Caco-2 (cell line): ENCODE results near the gene WWOX. TPM values are rescaled to one million over a fixed set of nuclear protein-coding genes. Genes with fewer than 3 reads are reported as not detected.

ENCODE experiments used
- BruUV-seq: library from RNA; stranded (reverse); fragments of 400-500 nt; replicated peaks from 2 replicates; lab custom pipeline; 2021; lab: Mats Ljungman, UMichigan
- CTCF ChIA-PET: fragments of 300-600 bp; sonication (Branson Sonifier 250); formaldehyde crosslinking; loops from one replicate; lab custom pipeline; 2022; ENCODE audit warnings: antibody characterized with exemption; lab: Charles Lee
- POLR2A ChIA-PET: fragments of 300-600 bp; sonication (Branson Sonifier 250); formaldehyde crosslinking; loops from one replicate; lab custom pipeline; 2022; ENCODE audit warnings: antibody characterized with exemption; lab: Charles Lee
- DNase-seq, 2 experiments: peaks; one replicate each; pipeline versions ENCODE4 v3.0.0 to v3.0.0-alpha.2; 2020 to 2022
- H3K27me3 ChIP-seq: replicated peaks from 2 replicates; pipeline ENCODE4 v1.6.0; 2011; ENCODE audit warnings: low read length; ENCODE audit not compliant: control insufficient read depth, insufficient read depth
- H3K36me3 ChIP-seq: 2 replicates; pipeline ENCODE4 v1.5.1; 2011; ENCODE audit warnings: low read length; ENCODE audit not compliant: control insufficient read depth, insufficient read depth
- H3K4me1 ChIP-seq: fragments of 250-450 bp; sonication (Bioruptor Pico); 2 replicates; pipeline ENCODE4 v1.5.1; 2020; ENCODE audit warnings: mild to moderate bottlenecking
- H3K4me3 ChIP-seq: 2 replicates; pipeline ENCODE4 v1.5.1; 2011; ENCODE audit warnings: low read depth, mild to moderate bottlenecking, control low read depth, low read length
- H3K9me3 ChIP-seq: fragments of 250-450 bp; sonication (Bioruptor Pico); 2 replicates; pipeline ENCODE4 v1.5.1; 2020; ENCODE audit warnings: mild to moderate bottlenecking, moderate library complexity
- H3K27ac Mint-ChIP-seq: one replicate; pipeline ENCODE4 v1.8.0; 2022; ENCODE audit warnings: mixed read lengths; ENCODE audit not compliant: unreplicated experiment
- H3K27me3 Mint-ChIP-seq: one replicate; pipeline ENCODE4 v1.8.0; 2022; ENCODE audit warnings: mixed read lengths; ENCODE audit not compliant: insufficient read depth, unreplicated experiment
- H3K36me3 Mint-ChIP-seq: one replicate; pipeline ENCODE4 v1.8.0; 2022; ENCODE audit warnings: mild to moderate bottlenecking, mixed read lengths; ENCODE audit not compliant: insufficient read depth, unreplicated experiment
- H3K4me1 Mint-ChIP-seq: one replicate; pipeline ENCODE4 v1.8.0; 2022; ENCODE audit warnings: low read depth, mixed read lengths; ENCODE audit not compliant: unreplicated experiment
- H3K4me3 Mint-ChIP-seq: one replicate; pipeline ENCODE4 v1.8.0; 2022; ENCODE audit warnings: mild to moderate bottlenecking, moderate library complexity, mixed read lengths; ENCODE audit not compliant: unreplicated experiment
- H3K9me3 Mint-ChIP-seq: one replicate; pipeline ENCODE4 v1.8.0; 2022; ENCODE audit warnings: mixed read lengths; ENCODE audit not compliant: unreplicated experiment
- CTCF ChIP-seq, 2 experiments: fragments of 200-600 bp in 1 of 2; IDR thresholded peaks; 1 replicate in 1 of 2; 2 replicates in 1 of 2; pipeline versions ENCODE4 v1.5.1 to v1.8.0; 2011 to 2022; ENCODE audit warnings: antibody characterized with exemption in 1 of 2, control low read depth in 1 of 2, inconsistent platforms in 1 of 2, low read depth in 1 of 2, low read length in 1 of 2, mild to moderate bottlenecking in 1 of 2, moderate library complexity in 1 of 2; ENCODE audit not compliant: insufficient read depth in 1 of 2, severe bottlenecking in 1 of 2, unreplicated experiment in 1 of 2
- intact Hi-C: fragments of 100-400 bp; cut with micrococcal nuclease; formaldehyde crosslinking; loops from one replicate; pipeline ENCODE4 v1.10.0; 2022; ENCODE audit not compliant: unreplicated experiment
- total RNA-seq: library from RNA; stranded (reverse); gene quantifications from 2 replicates; pipeline ENCODE4 v1.2.3, GENCODE V29; 2022

The WWOX gene
- total RNA-seq, 1 experiment from 2014 or later = 45.0 TPM

GRCh38 chr16:78931267-78931666 is 831.8 kb downstream of the WWOX start:
- H3K36me3 Mint-ChIP-seq = no peaks in the 10 kb centered on the region
- Histone ChIP-seq H3K36me3 (no peaks in the 10 kb centered on the region), H3K4me3 (no peak overlapping the region), H3K27me3 (no peaks in the 10 kb centered on the region), H3K4me1 (no peaks in the 10 kb centered on the region), H3K9me3 (no peaks in the 10 kb centered on the region)
- H3K4me1 Mint-ChIP-seq = no peaks in the 10 kb centered on the region
- H3K27ac Mint-ChIP-seq = no peak overlapping the region
- CTCF ChIA-PET = no interaction called here
- H3K9me3 Mint-ChIP-seq = no peaks in the 10 kb centered on the region
- no peak overlapping the region for H3K4me3 Mint-ChIP-seq
- DNase-seq = no peak
- TF ChIP-seq CTCF (IDR thresholded peaks at IDR 0.05; ENCODE audit: insufficient read depth in 1 of 2, low read depth in 1 of 2, low read length in 1 of 2, severe bottlenecking in 1 of 2, unreplicated experiment in 1 of 2) = no peak
- no peaks in the 10 kb centered on the region for H3K27me3 Mint-ChIP-seq
- intact Hi-C loops = no loop called here
- BruUV-seq = no TSS peak
- POLR2A ChIA-PET = no interaction called here

- CTCF ChIA-PET = no interaction called here
Measured at GRCh38 chr16:78931678-78932077, 832.2 kb downstream of the WWOX start.

GRCh38 chr16:78932355-78932943 is 833.0 kb downstream of the WWOX start:
- H3K4me1 Mint-ChIP-seq = no peaks in the 10 kb centered on the region
- no peaks in the 10 kb centered on the region for H3K27me3 ChIP-seq
- ChIA-PET CTCF (no interaction called here), POLR2A (no interaction called here)
- no peaks in the 10 kb centered on the region for H3K4me1 ChIP-seq
- intact Hi-C loops = no loop called here
- no peaks in the 10 kb centered on the region for H3K36me3 Mint-ChIP-seq
- DNase-seq = no peak
- no peaks in the 10 kb centered on the region for H3K9me3 ChIP-seq
- H3K27me3 Mint-ChIP-seq = no peaks in the 10 kb centered on the region
- no peak overlapping the region for H3K4me3 Mint-ChIP-seq
- no peaks in the 10 kb centered on the region for H3K9me3 Mint-ChIP-seq
- no peak for TF ChIP-seq CTCF (IDR thresholded peaks at IDR 0.05; ENCODE audit: insufficient read depth in 1 of 2, low read depth in 1 of 2, low read length in 1 of 2, severe bottlenecking in 1 of 2, unreplicated experiment in 1 of 2)
- BruUV-seq = no TSS peak
- H3K36me3 ChIP-seq = no peaks in the 10 kb centered on the region
- no peak overlapping the region for H3K4me3 ChIP-seq
- no peak overlapping the region for H3K27ac Mint-ChIP-seq

More at GRCh38 chr16:78931678-78932077, 832.2 kb downstream of the WWOX start:
- Histone ChIP-seq H3K4me1 (no peaks in the 10 kb centered on the region), H3K36me3 (no peaks in the 10 kb centered on the region), H3K27me3 (no peaks in the 10 kb centered on the region), H3K4me3 (no peak overlapping the region), H3K9me3 (no peaks in the 10 kb centered on the region)
- intact Hi-C loops = no loop called here
- POLR2A ChIA-PET = no interaction called here
- H3K36me3 Mint-ChIP-seq = no peaks in the 10 kb centered on the region
- TF ChIP-seq CTCF (IDR thresholded peaks at IDR 0.05; ENCODE audit: insufficient read depth in 1 of 2, low read depth in 1 of 2, low read length in 1 of 2, severe bottlenecking in 1 of 2, unreplicated experiment in 1 of 2) = no peak
- no peak for DNase-seq
- no peak overlapping the region for H3K4me3 Mint-ChIP-seq
- H3K27me3 Mint-ChIP-seq = no peaks in the 10 kb centered on the region
- H3K4me1 Mint-ChIP-seq = no peaks in the 10 kb centered on the region
- no peaks in the 10 kb centered on the region for H3K9me3 Mint-ChIP-seq
- H3K27ac Mint-ChIP-seq = no peak overlapping the region
- BruUV-seq = no TSS peak
